Body of pancreas (tissue), 4 donors: ENCODE data around the gene ELOVL3. TPM values are rescaled to one million over a fixed set of nuclear protein-coding genes. Genes with fewer than 3 reads are reported as not detected.

Source experiments
- ATAC-seq: fragments of 150-250 bp; one replicate; pipeline ENCODE4 v1.9.1; 2016
- DNase-seq, 4 donors: peaks; one replicate each; pipeline ENCODE4 v3.0.0-alpha.2; 2019
- H3K27ac ChIP-seq, 4 donors: fragments of 200-600 bp; sonication (generic); 1 replicate in 3 of 4; 2 replicates in 1 of 4; pipeline versions ENCODE4 v1.5.1 to v1.6.1; 2016 to 2019; ENCODE audit warnings: mild to moderate bottlenecking in 1 of 4, mixed read lengths in 1 of 4, moderate library complexity in 1 of 4
- H3K27me3 ChIP-seq, 2 donors: fragments of 200-600 bp; sonication (generic); one replicate each; pipeline ENCODE4 v1.6.0; 2016; ENCODE audit warnings: mild to moderate bottlenecking in 1 of 2
- H3K36me3 ChIP-seq, 2 donors: fragments of 200-600 bp; sonication (generic); replicated peaks in 1 of 2; 2 replicates each; pipeline ENCODE4 v1.5.1; 2016; ENCODE audit warnings: low read depth in 2 of 2; ENCODE audit not compliant: insufficient read depth in 1 of 2
- H3K4me1 ChIP-seq: fragments of 200-600 bp; sonication (generic); one replicate; pipeline ENCODE4 v1.6.0; 2016
- H3K4me3 ChIP-seq, 2 donors: fragments of 200-600 bp; sonication (generic); 1 replicate in 1 of 2; 2 replicates in 1 of 2; pipeline ENCODE4 v1.5.1; 2016 to 2019
- H3K9me3 ChIP-seq, 3 donors: fragments of 200-600 bp; sonication (generic); 1 replicate in 2 of 3; 2 replicates in 1 of 3; pipeline ENCODE4 v1.5.1; 2016
- POLR2A ChIP-seq, 3 donors: fragments of 450-650 bp; IDR thresholded peaks; one replicate each; pipeline ENCODE4 v1.6.1; 2016; ENCODE audit warnings: antibody characterized with exemption in 3 of 3, mild to moderate bottlenecking in 2 of 3
- WGBS, 2 donors: methylation state at CpG; one replicate each; pipeline ENCODE4 v1.1.5; 2017; 5-methylcytosine and 5-hydroxymethylcytosine counted together
- intact Hi-C: fragments of 100-400 bp; cut with DNase I; formaldehyde crosslinking; loops from one replicate; pipeline ENCODE4 v1.15.1; 2023
- total RNA-seq, 2 donors: library from RNA; depleted of rRNA; stranded (reverse); fragments of >200 nt; gene quantifications; one replicate each; pipeline ENCODE4 v1.1.0, GENCODE V29; 2016
- TF ChIP-seq, protein P1 (sequence below), 7 experiments: fragments of 450-650 bp in 4 of 7; fragments of 200-600 bp in 3 of 7; sonication (generic) in 3 of 7; IDR thresholded peaks; one replicate each; pipeline ENCODE4 v1.5.1; 2016 to 2019; ENCODE audit warnings: antibody characterized with exemption in 7 of 7

Gene ELOVL3, protein sequence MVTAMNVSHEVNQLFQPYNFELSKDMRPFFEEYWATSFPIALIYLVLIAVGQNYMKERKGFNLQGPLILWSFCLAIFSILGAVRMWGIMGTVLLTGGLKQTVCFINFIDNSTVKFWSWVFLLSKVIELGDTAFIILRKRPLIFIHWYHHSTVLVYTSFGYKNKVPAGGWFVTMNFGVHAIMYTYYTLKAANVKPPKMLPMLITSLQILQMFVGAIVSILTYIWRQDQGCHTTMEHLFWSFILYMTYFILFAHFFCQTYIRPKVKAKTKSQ
- not detected for total RNA-seq

GRCh38 chr10:102225646-102226541, at the start of gene ELOVL3:
Gene ELOVL3 (plus strand): TSS chr10:102226299. CDS start chr10:102226549, 250 bp downstream.
- ATAC-seq (peak; percentile 94), DNase-seq (peak; percentile 92 to 96 (median 94))
- intact Hi-C loops = loop anchor here (5.0 to 10.0 kb wide), 2 partner anchors 126 to 259 kb away; no protein-coding TSS in a partner anchor
- Histone ChIP-seq H3K9me3 (no peaks in the 10 kb centered on the region), H3K27ac (peak within 1 kb of the TSS in 3 of 4 donors; percentile 34 to 60 (median 47)), H3K4me1 (peaks cover 25% of the 10 kb centered on the region), H3K27me3 (peaks cover 0 to 4% of the 10 kb centered on the region in 2 donors), H3K36me3 (no peaks in the 10 kb centered on the region), H3K4me3 (no peak within 1 kb of the TSS)
- TF ChIP-seq POLR2A (IDR thresholded peaks at IDR 0.05) = peak in 1 of 3 donors; percentile 29
- TF ChIP-seq, protein P1, sequence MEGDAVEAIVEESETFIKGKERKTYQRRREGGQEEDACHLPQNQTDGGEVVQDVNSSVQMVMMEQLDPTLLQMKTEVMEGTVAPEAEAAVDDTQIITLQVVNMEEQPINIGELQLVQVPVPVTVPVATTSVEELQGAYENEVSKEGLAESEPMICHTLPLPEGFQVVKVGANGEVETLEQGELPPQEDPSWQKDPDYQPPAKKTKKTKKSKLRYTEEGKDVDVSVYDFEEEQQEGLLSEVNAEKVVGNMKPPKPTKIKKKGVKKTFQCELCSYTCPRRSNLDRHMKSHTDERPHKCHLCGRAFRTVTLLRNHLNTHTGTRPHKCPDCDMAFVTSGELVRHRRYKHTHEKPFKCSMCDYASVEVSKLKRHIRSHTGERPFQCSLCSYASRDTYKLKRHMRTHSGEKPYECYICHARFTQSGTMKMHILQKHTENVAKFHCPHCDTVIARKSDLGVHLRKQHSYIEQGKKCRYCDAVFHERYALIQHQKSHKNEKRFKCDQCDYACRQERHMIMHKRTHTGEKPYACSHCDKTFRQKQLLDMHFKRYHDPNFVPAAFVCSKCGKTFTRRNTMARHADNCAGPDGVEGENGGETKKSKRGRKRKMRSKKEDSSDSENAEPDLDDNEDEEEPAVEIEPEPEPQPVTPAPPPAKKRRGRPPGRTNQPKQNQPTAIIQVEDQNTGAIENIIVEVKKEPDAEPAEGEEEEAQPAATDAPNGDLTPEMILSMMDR (IDR thresholded peaks at IDR 0.05) = peak in 3 of 7 experiments; percentile 17 to 29 (median 20)
- 6 to 18% methylated on average over 16 to 47 of the region's 47 CpGs for WGBS, 2 donors

DNA sequence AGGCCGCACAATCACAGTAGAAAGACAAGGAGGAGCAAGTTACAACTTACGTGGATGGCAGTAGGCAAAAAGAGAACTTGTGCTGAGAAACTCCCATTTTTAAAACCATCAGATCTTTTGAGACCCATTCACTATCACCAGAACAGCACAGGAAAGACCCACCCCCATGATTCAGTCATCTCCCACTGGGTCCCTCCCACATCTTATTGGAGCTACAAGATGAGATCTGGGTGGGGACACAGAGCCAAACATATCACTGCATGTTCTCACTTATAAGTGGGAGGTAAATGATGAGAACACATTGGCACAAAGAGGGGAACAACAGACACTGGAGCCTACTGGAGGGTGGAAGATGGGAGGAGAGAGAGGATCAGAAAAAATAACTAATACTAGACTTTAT, 41.5 kb upstream of the ELOVL3 start:
- no peaks in the 10 kb centered on the region for H3K9me3 ChIP-seq
- H3K27ac ChIP-seq = no peak overlapping the region

GRCh38 chr10:102185272-102185671, 40.8 kb upstream of the ELOVL3 start:
- TF ChIP-seq, protein P1 (IDR thresholded peaks at IDR 0.05) = no peak
- Histone ChIP-seq H3K27me3 (no peaks in the 10 kb centered on the region), H3K9me3 (no peaks in the 10 kb centered on the region), H3K4me1 (no peaks in the 10 kb centered on the region), H3K27ac (no peak overlapping the region), H3K4me3 (no peak overlapping the region), H3K36me3 (no peaks in the 10 kb centered on the region)
- intact Hi-C loops = no loop called here
- ATAC-seq (no peak), DNase-seq (no peak)
- 55 to 66% methylated on average over 2 of the region's 2 CpGs for WGBS, 2 donors

More for the DNA sequence above, 41.5 kb upstream of the ELOVL3 start:
- Histone ChIP-seq H3K36me3 (no peaks in the 10 kb centered on the region), H3K4me3 (no peak overlapping the region), H3K4me1 (no peaks in the 10 kb centered on the region), H3K27me3 (no peaks in the 10 kb centered on the region)
- DNase-seq (no peak), ATAC-seq (no peak)
- intact Hi-C loops = no loop called here
- no peak for TF ChIP-seq POLR2A (IDR thresholded peaks at IDR 0.05)
- TF ChIP-seq, protein P1 (IDR thresholded peaks at IDR 0.05) = no peak
- 79 to 80% methylated on average over 2 of the region's 2 CpGs for WGBS, 2 donors

GRCh38 chr10:102185811-102186527, 40.1 kb upstream of the ELOVL3 start:
- no peak for ATAC-seq
- WGBS, 2 donors = 78 to 81% methylated on average over 12 to 14 of the region's 15 CpGs

More at GRCh38 chr10:102185811-102186527, 40.1 kb upstream of the ELOVL3 start:
- H3K36me3 ChIP-seq = no peaks in the 10 kb centered on the region
- DNase-seq = no peak
- TF ChIP-seq POLR2A (IDR thresholded peaks at IDR 0.05) = no peak
- TF ChIP-seq, protein P1 (IDR thresholded peaks at IDR 0.05) = no peak
- no peaks in the 10 kb centered on the region for H3K4me1 ChIP-seq
- H3K9me3 ChIP-seq = no peaks in the 10 kb centered on the region
- no peaks in the 10 kb centered on the region for H3K27me3 ChIP-seq
- no peak overlapping the region for H3K27ac ChIP-seq
- intact Hi-C loops = no loop called here
- H3K4me3 ChIP-seq = no peak overlapping the region
